HepG2 (cell line): ENCODE measurements around the gene NIPAL3. TPM values are rescaled to one million over a fixed set of nuclear protein-coding genes. Genes with fewer than 3 reads are reported as not detected.

Experiments
- ATAC-seq: fragments of 200-7000 bp; cut with Tn5 transposase; 3 replicates; pipeline ENCODE4 v1.9.1; 2020; ENCODE audit warnings: mild to moderate bottlenecking, moderate library complexity
- BruUV-seq: library from RNA; stranded (reverse); fragments of 400-500 nt; replicated peaks from 2 replicates; lab custom pipeline; 2021; lab: Mats Ljungman, UMichigan
- CTCF ChIA-PET: fragments of 300-600 bp; formaldehyde crosslinking; extraction: SDS; loops from one replicate; lab custom pipeline; 2021; ENCODE audit warnings: low total read pairs, inconsistent platforms, low intra/inter-chr PET ratio; lab: Yijun Ruan, JAX
- POLR2A ChIA-PET: fragments of 350-600 bp; sonication (Branson Sonifier 250); formaldehyde crosslinking; loops from one replicate; lab custom pipeline; 2020; ENCODE audit warnings: antibody characterized with exemption, inconsistent platforms; lab: Yijun Ruan, JAX
- DNase-seq: peaks from one replicate; pipeline ENCODE4 v3.0.0-alpha.2; 2015; ENCODE audit warnings: low spot score
- FAIRE-seq: peaks from 3 replicates; lab custom pipeline; 2011; peaks lifted over from hg19 to GRCh38; lab: Jason Lieb, UNC
- H2AFZ ChIP-seq: one replicate; pipeline ENCODE4 v1.6.1; 2011; ENCODE audit warnings: low read length, inconsistent platforms
- H3K27ac ChIP-seq: fragments of 300-600 bp; 3 replicates; pipeline ENCODE4 v1.8.0; 2011; ENCODE audit warnings: mixed run types, mild to moderate bottlenecking, mixed read lengths, low read length, inconsistent platforms; ENCODE audit not compliant: insufficient read depth; ENCODE audit errors: extremely low read length
- H3K27me3 ChIP-seq, 2 experiments: fragments of 200-600 bp in 1 of 2; 2 replicates in 1 of 2; 3 replicates in 1 of 2; pipeline versions ENCODE4 v1.6.0 to v1.8.0; 2011; ENCODE audit warnings: low read length in 2 of 2, mild to moderate bottlenecking in 2 of 2, moderate library complexity in 2 of 2, inconsistent platforms in 1 of 2; ENCODE audit not compliant: insufficient read depth in 2 of 2, control insufficient read depth in 1 of 2
- H3K36me3 ChIP-seq, 2 experiments: fragments of 200-600 bp in 1 of 2; replicated peaks in 1 of 2; 2 replicates in 1 of 2; 3 replicates in 1 of 2; pipeline versions ENCODE4 v1.5.1 to v1.8.0; 2011; ENCODE audit warnings: low read length in 2 of 2, inconsistent platforms in 1 of 2; ENCODE audit not compliant: insufficient read depth in 2 of 2, control insufficient read depth in 1 of 2
- H3K4me1 ChIP-seq: 2 replicates; pipeline ENCODE4 v1.5.1; 2012; ENCODE audit warnings: low read length, inconsistent platforms; ENCODE audit not compliant: insufficient read depth
- H3K4me2 ChIP-seq: 2 replicates; pipeline ENCODE4 v1.6.0; 2011; ENCODE audit warnings: low read depth, low read length, inconsistent platforms
- H3K4me3 ChIP-seq, 3 experiments: fragments of 200-600 bp in 1 of 3; sonication (generic), shearing (Covaris generic) in 1 of 3; replicated peaks in 1 of 3; 2 replicates each; pipeline ENCODE4 v1.5.1; 2011 to 2016; ENCODE audit warnings: low read length in 3 of 3, inconsistent platforms in 2 of 3, low read depth in 2 of 3, mild to moderate bottlenecking in 2 of 3, control low read depth in 1 of 3, mixed read lengths in 1 of 3; ENCODE audit not compliant: insufficient read depth in 1 of 3
- H3K79me2 ChIP-seq: one replicate; pipeline ENCODE4 v1.6.1; 2011; ENCODE audit warnings: low read length, inconsistent platforms; ENCODE audit not compliant: insufficient read depth
- H3K9ac ChIP-seq: 2 replicates; pipeline ENCODE4 v1.6.0; 2011; ENCODE audit warnings: mild to moderate bottlenecking, low read depth, low read length, inconsistent platforms; ENCODE audit not compliant: insufficient read depth
- H3K9me3 ChIP-seq: 2 replicates; pipeline ENCODE4 v1.5.1; 2012; ENCODE audit warnings: mild to moderate bottlenecking, low read length
- H4K20me1 ChIP-seq: 2 replicates; pipeline ENCODE4 v1.6.0; 2011; ENCODE audit warnings: inconsistent platforms, mild to moderate bottlenecking, low read length, moderate library complexity; ENCODE audit not compliant: insufficient read depth
- ELF1 ChIP-seq: sonication (generic); formaldehyde crosslinking; IDR thresholded peaks from 2 replicates; pipeline ENCODE4 v1.4.0; 2020; ENCODE audit warnings: missing genetic modification reagents
- JUN ChIP-seq: sonication (generic); formaldehyde crosslinking; IDR thresholded peaks from 2 replicates; pipeline ENCODE4 v1.4.0; 2020; ENCODE audit warnings: mild to moderate bottlenecking, missing genetic modification reagents
- KAT7 ChIP-seq: IDR thresholded peaks from 2 replicates; pipeline ENCODE4 v1.6.1; 2018; ENCODE audit warnings: borderline replicate concordance, missing compliant biosample characterization
- SIN3B ChIP-seq: fragments of 150-350 bp; IDR thresholded peaks from 2 replicates; pipeline ENCODE4 v1.6.1; 2014; ENCODE audit warnings: low read length
- SMYD3 ChIP-seq: sonication (generic); formaldehyde crosslinking; IDR thresholded peaks from 2 replicates; pipeline ENCODE4 v1.8.1; 2023; ENCODE audit warnings: mild to moderate bottlenecking, missing genetic modification reagents
- ZNF850 ChIP-seq: sonication (generic); formaldehyde crosslinking; conservative IDR thresholded peaks from 2 replicates; pipeline ENCODE4 v1.9.0; 2021; ENCODE audit warnings: mild to moderate bottlenecking, missing genetic modification reagents
- WGBS: methylation state at CpG from one replicate; pipeline ENCODE4 v1.1.6; 2017; ENCODE audit warnings: low lambda C conversion rate; 5-methylcytosine and 5-hydroxymethylcytosine counted together
- in situ Hi-C: cut with HindIII; loops from 2 replicates; pipeline ENCODE4 v1.10.0; 2017; ENCODE audit warnings: low pct_unique_long_range_greater_than_20kb; ENCODE audit not compliant: extremely low pct_ligation_motif_present
- intact Hi-C: fragments of 100-400 bp; cut with micrococcal nuclease; formaldehyde crosslinking; loops from one replicate; pipeline ENCODE4 v1.10.0; 2022; ENCODE audit not compliant: unreplicated experiment
- polyA plus RNA-seq, 8 experiments: library from polyadenylated mRNA; depleted of rRNA in 3 of 8; stranded (reverse) in 7 of 8; unstranded in 1 of 8; fragments of >200 nt; fragmentation: Illumina TruSeq in 4 of 8; extraction: Trizol in 4 of 8; gene quantifications; 2 replicates each; pipeline versions ENCODE4 v1.2.1 to v1.2.3, GENCODE V29; 2011 to 2016; ENCODE audit warnings: low read depth in 4 of 8, missing spikeins in 1 of 8, mixed read lengths in 1 of 8; ENCODE audit not compliant: insufficient read depth in 1 of 8
- total RNA-seq, 5 experiments: library from RNA; depleted of rRNA; stranded (reverse); fragments of >200 nt; fragmentation: Illumina TruSeq; extraction: Trizol; gene quantifications; 2 replicates each; pipeline ENCODE4 v1.2.3, GENCODE V29; 2016; ENCODE audit warnings: low read depth in 1 of 5
- TF ChIP-seq, protein P1 (sequence below): sonication (generic); formaldehyde crosslinking; IDR thresholded peaks from 2 replicates; pipeline ENCODE4 v1.4.0; 2020; ENCODE audit warnings: mild to moderate bottlenecking, missing genetic modification reagents
- TF ChIP-seq, protein P2 (sequence below): sonication (generic); formaldehyde crosslinking; IDR thresholded peaks from 2 replicates; pipeline ENCODE4 v1.5.0; 2020; ENCODE audit warnings: mild to moderate bottlenecking, missing genetic modification reagents, borderline replicate concordance
- TF ChIP-seq, protein P3 (sequence below): sonication (generic); formaldehyde crosslinking; IDR thresholded peaks from 2 replicates; pipeline ENCODE4 v1.4.0; 2020; ENCODE audit warnings: missing genetic modification reagents

The NIPAL3 gene
- total and polyA plus RNA-seq, 2 of the 13 experiments (the other 11 are each of a cell fraction or from before 2014, with no cell fraction given), result 5.6 to 8.6 TPM

DNA sequence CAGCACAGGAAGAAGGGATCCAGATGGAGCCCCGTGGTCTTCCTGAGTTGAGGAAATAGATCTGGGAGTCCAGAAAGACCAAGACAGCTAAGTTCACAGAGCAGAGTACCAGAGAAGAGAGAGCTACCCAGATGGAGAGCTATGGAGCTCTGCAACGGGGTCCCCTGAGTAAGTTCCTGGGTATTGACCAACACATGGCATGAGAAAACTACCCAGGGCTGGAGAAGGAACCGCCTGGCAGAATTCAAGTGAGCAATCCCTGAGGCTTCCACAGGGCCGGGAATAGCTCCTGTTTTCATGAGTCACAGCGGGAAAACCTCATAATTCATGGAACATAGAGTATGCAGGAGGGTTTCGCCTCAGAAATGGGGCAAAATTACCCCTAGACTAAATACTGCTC, 21.7 kb upstream of the NIPAL3 start (continued):
- TF ChIP-seq, protein P1, sequence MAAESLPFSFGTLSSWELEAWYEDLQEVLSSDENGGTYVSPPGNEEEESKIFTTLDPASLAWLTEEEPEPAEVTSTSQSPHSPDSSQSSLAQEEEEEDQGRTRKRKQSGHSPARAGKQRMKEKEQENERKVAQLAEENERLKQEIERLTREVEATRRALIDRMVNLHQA (CRISPR knock-in tag), result no peak
- no peak for TF ChIP-seq JUN (CRISPR knock-in tag)
- TF ChIP-seq, all 625 proteins: peak for 0

DNA sequence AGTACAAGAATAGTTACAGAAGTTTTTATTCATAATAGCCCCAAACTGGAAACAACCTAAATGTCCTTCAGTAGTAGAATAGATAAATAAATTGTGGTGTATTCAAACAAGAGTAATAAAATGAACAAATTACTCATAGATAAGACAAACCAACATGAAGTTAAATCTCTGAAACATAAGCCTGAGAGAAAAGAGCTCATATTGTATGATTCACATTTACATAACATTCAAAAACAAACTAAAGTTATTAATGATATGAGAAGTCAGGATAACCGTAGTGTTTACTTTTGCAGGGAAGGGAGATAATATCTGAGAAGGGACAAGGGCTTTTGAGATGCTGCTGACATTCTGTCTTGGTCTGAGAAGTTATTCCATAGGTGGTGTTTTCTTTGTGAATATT, 15.5 kb upstream of the NIPAL3 start:
- Histone ChIP-seq H2AFZ (no peak overlapping the region), H3K79me2 (no peaks in the 10 kb centered on the region), H3K27me3 (no peaks in the 10 kb centered on the region), H3K4me1 (no peaks in the 10 kb centered on the region), H3K4me3 (no peak overlapping the region), H3K9me3 (no peaks in the 10 kb centered on the region), H3K9ac (no peak overlapping the region), H3K27ac (no peak overlapping the region), H3K36me3 (no peaks in the 10 kb centered on the region), H4K20me1 (no peaks in the 10 kb centered on the region)
- POLR2A ChIA-PET, result no interaction called here
- intact Hi-C loops, result no loop called here
- ATAC-seq, result no peak
- FAIRE-seq, result no peak
- no peak for DNase-seq
- CTCF ChIA-PET, result no interaction called here
- WGBS, result 90% methylated on average over 1 of the region's 1 CpG
- BruUV-seq, result no TSS peak
- TF ChIP-seq SMYD3 (CRISPR knock-in tag), result no peak
- TF ChIP-seq, protein P2, sequence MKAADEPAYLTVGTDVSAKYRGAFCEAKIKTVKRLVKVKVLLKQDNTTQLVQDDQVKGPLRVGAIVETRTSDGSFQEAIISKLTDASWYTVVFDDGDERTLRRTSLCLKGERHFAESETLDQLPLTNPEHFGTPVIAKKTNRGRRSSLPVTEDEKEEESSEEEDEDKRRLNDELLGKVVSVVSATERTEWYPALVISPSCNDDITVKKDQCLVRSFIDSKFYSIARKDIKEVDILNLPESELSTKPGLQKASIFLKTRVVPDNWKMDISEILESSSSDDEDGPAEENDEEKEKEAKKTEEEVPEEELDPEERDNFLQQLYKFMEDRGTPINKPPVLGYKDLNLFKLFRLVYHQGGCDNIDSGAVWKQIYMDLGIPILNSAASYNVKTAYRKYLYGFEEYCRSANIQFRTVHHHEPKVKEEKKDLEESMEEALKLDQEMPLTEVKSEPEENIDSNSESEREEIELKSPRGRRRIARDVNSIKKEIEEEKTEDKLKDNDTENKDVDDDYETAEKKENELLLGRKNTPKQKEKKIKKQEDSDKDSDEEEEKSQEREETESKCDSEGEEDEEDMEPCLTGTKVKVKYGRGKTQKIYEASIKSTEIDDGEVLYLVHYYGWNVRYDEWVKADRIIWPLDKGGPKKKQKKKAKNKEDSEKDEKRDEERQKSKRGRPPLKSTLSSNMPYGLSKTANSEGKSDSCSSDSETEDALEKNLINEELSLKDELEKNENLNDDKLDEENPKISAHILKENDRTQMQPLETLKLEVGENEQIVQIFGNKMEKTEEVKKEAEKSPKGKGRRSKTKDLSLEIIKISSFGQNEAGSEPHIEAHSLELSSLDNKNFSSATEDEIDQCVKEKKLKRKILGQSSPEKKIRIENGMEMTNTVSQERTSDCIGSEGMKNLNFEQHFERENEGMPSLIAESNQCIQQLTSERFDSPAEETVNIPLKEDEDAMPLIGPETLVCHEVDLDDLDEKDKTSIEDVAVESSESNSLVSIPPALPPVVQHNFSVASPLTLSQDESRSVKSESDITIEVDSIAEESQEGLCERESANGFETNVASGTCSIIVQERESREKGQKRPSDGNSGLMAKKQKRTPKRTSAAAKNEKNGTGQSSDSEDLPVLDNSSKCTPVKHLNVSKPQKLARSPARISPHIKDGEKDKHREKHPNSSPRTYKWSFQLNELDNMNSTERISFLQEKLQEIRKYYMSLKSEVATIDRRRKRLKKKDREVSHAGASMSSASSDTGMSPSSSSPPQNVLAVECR, result no peak
- TF ChIP-seq ZNF850 (CRISPR knock-in tag), result no peak
- TF ChIP-seq SIN3B, result no peak
- TF ChIP-seq KAT7 (CRISPR knock-in tag), result no peak
- TF ChIP-seq, protein P3, sequence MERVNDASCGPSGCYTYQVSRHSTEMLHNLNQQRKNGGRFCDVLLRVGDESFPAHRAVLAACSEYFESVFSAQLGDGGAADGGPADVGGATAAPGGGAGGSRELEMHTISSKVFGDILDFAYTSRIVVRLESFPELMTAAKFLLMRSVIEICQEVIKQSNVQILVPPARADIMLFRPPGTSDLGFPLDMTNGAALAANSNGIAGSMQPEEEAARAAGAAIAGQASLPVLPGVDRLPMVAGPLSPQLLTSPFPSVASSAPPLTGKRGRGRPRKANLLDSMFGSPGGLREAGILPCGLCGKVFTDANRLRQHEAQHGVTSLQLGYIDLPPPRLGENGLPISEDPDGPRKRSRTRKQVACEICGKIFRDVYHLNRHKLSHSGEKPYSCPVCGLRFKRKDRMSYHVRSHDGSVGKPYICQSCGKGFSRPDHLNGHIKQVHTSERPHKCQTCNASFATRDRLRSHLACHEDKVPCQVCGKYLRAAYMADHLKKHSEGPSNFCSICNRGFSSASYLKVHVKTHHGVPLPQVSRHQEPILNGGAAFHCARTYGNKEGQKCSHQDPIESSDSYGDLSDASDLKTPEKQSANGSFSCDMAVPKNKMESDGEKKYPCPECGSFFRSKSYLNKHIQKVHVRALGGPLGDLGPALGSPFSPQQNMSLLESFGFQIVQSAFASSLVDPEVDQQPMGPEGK (CRISPR knock-in tag), result no peak
- no peak for TF ChIP-seq ELF1 (CRISPR knock-in tag)
- TF ChIP-seq, all 625 proteins: peak for 0
- in situ Hi-C loops, result no loop called here
- no peak overlapping the region for H3K4me2 ChIP-seq
